ENCODE data around the gene CAMKK1.

Gene CAMKK1

DNA sequence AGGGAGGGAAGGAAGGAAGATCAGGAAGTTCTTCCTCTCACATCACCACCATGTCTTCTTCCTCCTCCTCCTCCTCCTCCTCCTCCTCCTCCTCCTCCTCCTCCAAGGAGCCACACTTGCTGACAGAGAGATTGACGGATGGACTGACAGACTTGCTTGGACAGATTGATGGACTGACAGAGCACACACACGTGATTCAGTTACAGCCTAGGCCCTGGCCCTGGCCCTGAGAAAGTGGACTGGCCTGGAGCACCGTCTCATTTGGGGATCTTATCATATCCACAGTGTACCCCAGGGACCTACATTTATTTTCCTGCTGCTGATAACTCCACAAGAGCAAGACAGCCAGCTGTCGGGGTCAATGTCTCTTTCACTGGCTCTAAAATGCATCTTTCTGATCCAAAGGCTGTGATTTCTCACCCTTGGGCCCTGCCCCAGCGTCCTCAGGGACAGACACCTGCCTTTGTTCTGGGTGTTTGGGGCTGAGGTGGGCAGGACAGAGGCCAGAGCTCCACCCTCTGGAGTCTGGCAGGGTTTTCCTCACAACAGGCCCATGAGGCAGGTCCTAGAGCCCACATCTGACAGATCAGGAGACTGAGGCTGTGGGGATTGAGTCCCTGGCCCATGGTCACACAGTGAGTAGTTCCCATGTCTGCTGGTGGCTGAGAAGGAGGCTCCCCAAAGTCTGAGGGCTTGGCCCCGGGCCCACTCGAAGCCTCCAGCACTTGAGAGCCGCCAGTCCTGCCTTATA is 25.7 kb upstream of the CAMKK1 start:
- no peak for DNase-seq (ENCODE audit: low read depth in 2 of 2)

DNA sequence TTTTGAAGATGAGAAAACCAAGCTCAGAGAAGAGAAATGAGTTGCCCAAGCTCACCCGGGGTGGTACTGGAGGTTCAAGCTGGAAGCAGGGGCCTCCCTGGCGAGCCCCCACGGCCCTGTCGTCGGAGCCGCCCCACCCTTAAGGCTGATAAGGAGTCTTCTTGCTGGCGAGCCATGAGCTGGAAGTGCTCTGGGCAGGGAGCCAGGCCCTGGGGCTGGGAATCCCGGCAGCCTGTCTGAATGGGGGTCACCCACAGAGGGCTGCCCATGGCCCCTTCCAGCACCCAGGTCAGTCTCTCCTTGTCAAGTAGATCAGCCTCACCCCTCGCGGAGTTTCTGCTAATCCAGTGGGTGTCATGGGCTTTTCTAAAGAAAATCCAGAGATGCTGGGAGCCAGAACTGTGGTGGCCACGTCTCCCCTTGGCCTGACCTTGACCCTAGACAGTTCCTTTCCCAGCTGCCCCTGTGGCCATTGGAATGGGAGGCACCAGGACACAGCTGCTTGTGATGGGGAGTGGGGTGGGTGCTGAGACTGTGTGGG is 24.6 kb upstream of the CAMKK1 start:
- DNase-seq (ENCODE audit: low read depth in 2 of 2), result no peak

DNA sequence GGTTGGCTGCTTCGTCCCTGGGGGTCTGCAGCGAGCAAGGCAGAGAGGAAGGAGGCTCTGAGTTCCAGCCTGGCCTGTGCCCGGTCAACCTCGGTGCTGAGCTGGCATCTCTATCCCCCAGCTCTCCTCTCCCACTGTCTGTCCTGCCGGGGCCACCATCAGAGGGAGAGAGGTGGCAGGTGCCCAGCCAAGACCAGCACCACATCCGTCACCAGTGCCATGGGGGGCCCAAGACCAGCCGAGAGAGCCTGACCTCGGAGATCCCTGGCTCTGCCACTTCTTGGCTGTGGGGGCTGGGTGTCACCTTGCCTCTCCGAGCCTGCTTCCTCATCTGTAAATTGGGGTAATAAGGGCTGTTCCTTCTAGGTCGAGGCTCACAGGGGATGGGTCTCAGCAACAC is 24.0 kb upstream of the CAMKK1 start:
- no peak for DNase-seq (ENCODE audit: low read depth in 2 of 2)

DNA sequence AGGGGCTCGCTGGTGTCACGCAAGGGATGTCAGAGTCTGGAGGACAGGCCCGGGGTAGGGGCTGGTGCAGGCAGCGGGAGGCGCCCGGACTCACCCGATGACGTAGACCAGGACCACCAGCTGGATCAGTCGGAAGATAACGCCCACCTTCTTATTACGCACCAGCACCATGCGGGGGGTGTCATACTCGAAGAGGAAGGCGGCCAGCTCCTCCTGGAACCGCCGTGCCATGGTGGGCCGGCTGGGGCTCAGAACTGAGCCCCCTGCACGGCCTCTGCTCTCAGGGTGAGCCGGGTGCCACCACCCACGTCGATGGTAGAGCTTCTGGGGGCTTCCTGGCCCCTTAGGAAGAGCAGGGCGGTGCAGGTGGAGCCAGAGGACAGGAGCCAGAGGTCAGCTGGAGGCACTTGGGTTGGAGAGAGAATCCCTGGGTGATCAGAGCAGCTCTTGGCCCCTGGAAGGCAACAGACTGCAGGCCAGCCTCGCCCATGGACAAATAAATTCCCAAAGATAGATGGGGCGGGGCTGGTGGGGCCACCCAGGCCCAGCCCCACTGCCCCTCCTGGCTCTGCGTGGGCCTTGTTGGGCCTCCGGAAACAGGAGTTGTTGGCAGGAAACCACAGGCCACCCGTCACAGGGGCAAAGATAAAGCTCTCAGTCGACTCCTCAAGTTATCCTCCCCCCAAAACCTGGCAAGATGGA is 23.3 kb upstream of the CAMKK1 start, which contains the start of gene P2RX1:
Gene P2RX1, minus strand, starts transcription at position 471 of the 702 bp plus-strand sequence. Its CDS starts 240 bp downstream, at position 231.
- DNase-seq (ENCODE audit: low read depth in 2 of 2), result no peak

DNA sequence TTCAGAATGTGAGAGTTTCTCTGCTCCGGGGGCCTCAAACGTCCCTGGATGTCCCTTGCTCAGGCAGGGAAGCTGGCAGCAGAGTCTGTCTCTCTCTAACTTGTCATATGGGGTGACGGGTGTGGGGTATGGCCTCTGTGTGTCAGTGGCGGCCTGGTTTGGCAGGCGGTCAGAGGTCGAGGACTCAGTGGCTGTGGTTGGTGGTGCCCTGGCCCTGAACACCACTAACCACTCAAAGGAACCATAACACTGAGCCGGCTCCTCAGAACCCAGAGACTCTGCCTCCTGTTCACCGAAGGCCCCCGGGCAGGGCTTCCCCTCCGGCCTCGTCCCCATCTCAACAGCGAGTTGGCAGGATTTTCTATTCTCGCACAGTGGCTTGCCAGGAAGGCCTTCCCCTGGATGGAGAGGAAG is 22.7 kb upstream of the CAMKK1 start:
- no peak for DNase-seq (ENCODE audit: low read depth in 2 of 2)

DNA sequence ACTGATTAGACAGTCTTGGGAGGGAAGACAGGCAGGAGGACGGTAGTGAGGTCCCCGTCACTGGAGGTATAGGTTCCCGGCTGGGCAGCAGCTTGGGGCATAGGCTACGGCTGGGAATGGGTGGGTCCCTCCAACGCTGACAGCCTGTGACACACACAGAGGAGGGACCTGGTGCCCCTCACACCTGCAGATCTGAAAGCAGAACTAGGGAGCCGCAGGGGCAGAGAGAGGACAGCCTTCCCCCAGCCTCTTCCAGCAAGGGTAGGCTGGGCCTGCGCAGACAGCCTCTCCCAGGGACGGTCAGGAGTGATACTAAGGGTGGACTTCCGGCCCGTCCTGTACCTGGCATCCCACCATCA is 21.4 kb upstream of the CAMKK1 start:
- no peak for DNase-seq (ENCODE audit: low read depth in 2 of 2)

DNA sequence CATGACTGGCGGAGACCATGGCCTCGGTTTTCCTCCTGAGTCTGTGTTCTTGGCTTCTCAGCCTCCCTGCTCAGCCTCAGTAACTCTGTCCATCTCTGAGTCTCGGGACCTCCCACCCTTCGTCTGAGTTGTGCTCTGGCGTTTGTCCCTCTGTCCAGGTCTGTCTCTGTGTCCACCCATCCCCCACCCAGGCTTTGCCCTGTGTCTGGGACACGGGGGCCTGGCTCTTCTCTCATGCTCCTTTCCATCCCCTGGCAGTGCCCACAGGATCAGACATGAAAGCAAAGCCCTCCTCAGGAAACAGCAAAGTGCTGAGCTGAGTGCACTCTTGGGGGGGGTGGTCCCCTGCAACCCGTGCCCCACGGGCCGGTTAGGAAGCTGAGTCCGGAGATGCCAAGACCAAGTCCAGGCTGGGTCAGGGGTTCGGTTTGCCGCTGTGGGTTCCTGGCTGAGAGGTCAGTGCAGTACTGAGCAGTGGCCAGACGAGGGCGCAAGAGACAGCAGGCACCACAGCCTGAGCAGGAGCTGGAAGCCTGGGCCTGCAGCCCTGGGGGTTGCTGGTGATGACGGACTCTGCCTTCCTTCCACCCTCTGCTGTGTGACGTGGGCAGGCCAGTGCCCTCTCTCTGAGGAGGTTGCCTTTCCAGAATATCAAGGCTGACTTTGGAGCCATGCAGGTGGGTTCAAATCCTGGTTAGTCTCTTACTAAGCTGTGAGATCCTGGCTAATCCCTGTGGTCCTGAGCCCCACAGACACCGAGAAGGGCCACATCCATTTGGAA is 20.9 kb upstream of the CAMKK1 start:
- DNase-seq (ENCODE audit: low read depth in 2 of 2), result peak; percentile 70 to 76

DNA sequence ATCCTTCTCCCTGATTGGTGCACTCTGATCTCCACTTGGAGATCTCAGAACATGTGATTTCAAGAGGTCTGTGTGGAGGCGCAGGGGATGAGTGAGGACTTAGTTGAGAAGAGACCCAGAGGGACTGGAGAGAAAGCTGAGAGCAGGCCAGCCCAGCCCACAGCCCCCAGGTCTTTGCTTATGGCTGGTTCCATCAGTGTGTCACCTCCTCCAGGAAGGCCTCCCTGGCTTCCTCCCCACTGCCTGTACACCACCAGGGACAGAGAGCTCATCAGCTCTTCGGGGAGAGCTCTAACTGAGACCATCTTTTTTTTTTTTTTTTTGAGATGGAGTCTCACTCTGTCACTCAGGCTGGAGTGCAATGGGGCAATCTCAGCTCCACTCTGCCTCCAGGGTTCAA is 20.0 kb upstream of the CAMKK1 start:
- no peak for DNase-seq (ENCODE audit: low read depth in 2 of 2)

DNA sequence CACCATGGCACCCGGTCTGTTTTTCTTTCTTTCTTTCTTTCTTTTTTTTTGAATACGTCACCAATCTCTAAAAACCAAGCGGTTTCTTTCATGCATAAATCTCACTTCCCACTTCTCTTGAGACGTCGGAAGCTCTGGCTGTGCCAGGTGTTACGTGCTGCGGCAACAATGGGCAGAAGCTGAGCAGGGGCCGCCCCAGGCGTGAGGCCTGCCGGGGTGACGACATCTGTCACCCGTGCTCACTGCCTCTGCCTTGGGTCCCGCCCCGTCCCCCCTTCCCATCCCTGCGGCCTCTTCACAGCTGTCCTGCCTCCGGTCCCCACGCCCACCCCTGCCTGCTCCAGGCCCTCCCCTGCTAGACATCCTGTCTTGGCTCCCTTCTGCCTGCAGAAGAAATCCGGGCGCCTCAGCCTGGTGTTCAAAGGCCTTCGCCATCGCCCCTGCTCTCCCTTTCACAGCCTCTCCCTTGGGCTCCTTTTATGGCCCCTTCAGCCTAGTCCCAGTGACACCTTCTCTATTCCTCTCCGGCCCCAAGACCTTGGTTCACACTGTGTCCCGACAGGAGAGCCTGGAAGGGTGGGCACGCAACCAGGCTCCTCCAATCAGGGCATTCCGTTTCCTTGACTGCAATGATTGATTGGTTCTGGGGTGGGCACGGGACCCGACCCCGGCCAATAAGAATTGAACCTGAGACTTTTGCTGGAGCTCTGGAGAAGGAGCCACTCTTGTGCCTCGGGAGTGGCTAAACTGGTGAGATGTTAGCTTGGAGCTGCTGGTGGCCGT is 18.6 kb upstream of the CAMKK1 start:
- peak in 1 of 2 donors; percentile 50 for DNase-seq (ENCODE audit: low read depth in 2 of 2)

DNA sequence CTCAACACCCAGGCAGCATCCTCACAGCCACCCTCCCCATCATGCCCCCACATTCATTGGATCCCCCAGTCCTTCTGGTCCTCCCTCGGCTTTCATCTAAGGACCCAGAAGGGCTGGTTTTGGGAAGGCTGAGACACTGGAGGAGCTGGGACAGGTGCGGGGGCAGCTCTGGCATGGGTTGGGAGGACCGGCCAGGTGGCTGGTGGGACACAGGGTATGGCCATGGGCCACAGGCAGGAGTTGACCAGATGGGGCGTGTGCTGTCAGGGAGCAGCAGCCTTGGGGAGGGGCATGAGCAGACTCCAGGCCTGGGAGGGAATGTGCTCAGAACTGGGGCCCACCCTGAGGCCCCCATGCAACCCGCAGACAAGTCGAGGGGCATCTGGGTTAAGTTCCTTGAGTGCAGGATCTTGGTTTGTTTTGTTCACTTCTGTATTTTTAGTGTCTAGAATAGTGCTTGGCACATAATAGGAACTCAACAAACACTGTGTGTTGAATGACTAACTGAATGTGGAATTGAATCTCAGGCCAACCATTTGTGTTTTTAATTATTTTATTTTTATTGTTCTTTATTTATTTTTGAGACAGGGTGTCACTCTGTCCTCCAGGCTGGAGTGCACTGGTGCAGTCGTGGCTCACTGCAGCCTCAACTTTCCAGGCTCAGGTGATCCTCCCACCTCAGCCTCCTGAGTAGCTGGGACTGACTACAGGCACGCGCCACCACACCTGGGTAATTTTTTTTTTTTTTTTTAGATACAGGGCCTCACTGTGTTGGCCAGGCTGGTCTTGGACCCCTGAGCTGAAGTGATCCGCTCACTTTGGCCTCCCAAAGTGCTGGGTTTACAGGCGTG is 17.8 kb upstream of the CAMKK1 start:
- DNase-seq (ENCODE audit: low read depth in 2 of 2), result no peak

DNA sequence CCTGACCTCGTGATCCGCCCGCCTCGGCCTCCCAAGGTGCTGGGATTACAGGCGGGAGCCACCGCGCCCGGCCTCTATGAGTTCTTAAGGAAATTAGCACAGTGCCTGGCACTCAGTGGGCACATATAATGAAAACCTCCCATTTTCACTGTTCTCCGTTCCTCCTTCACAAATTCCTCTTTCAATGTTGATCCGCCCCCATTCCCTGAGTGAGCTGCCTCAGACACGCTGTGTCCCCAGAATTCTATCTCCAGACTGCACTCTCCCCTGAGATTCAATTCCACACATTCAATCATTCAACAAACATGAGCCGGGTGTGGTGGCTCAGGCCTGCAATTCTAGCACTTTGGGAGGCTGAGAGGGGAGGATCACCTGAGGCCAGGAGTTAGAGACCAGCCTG is 16.4 kb upstream of the CAMKK1 start:
- DNase-seq (ENCODE audit: low read depth in 2 of 2), result no peak

DNA sequence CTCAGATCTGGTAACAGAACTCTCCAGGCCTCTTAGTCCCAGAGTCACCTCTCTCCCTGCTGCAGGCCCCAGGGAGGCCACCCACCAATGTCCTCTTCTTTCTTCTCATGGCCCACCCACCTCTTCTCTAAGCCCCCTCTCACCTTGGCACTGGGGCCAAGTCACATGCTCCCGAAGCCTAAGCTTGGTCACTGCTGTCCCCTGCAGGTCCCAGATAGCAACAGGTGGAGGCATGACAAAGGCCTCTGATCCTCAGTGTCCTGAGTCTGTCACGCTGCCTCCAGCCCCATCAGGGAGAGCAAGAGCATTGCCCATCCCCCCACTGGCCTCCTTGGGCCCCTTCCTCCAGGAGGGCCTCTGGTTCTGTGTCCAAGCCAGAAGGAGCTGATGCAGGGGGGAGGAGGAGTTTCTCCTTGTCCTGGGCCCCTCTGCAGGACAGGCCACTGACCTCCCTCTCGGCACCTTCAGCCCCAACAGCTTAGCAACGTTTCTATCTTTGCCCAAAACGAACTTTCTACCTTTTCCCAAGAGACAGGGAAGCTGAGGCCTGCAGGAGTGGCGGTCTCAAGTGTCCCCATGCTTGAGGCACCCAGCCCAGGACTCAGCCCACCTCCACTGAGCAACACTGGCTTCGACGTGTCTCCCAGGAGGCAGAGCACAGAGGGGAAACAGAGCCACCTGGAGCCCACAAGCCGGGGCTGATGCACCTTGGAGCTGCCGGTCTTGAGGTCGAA is 14.8 kb upstream of the CAMKK1 start:
- DNase-seq (ENCODE audit: low read depth in 2 of 2), result no peak

DNA sequence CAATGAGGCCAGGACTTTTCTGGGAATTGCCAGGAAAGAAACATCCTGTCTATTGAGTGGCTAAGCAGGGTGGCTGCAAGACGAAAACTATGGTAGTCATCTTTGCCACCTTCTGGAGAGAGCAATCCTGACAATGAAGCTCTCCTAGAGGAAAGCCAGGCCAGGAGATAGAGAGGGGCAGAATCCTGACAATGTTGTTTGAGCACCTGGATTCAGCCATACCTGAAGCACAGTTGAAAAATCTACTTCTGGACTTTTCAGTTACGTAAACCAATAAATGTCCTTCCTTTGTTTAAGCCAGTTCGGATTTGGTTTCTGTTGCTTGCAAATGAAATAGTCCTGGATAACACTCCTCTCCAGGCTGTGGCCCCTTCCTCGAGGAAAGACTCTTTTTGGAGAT is 14.0 kb upstream of the CAMKK1 start:
- DNase-seq (ENCODE audit: low read depth in 2 of 2), result no peak

DNA sequence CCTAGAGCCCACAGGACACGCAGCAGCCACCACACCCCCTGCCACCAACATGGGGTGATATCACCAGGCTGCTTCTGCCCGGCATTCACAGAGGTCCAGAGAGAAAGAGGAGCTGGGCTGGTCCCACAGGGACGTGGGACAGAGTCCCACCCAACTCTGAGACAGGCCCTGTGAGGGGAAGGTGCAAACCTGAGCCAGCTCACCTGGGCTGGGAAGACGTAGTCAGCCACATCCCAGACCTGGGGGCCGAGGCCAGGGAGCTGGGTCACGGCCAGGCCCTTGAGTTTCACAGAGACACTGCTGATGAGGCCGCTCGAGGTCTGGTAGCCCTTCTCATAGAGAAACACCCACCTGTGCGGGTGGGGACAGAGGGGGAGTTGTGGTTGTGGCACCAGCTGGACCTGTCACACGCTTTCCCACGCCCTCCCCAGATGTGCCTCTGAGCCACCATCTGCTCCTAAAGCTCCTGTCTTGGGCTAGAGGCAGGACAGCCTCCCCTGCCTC is 12.2 kb upstream of the CAMKK1 start:
- no peak for DNase-seq (ENCODE audit: low read depth in 2 of 2)

DNA sequence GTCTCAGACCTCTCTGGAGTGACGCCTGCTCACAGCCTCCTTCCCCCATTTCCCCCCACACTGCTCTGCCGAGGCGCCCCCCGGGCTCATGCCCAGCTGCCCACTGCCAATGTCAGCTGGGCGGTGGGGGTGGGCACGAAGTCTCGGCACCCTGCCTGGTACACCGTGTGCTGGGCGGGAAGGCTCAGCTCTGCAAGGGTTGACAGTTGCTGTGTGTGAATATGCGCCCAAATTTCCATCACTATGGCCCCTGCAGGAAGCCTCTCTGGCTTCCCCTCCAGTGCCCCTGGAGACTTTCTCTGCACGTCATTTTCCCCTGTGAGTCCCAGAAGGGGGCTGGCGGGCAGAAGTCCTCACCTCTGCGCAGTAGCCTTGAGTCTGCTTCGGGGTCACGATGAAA is 11.6 kb upstream of the CAMKK1 start:
- no peak for DNase-seq (ENCODE audit: low read depth in 2 of 2)

DNA sequence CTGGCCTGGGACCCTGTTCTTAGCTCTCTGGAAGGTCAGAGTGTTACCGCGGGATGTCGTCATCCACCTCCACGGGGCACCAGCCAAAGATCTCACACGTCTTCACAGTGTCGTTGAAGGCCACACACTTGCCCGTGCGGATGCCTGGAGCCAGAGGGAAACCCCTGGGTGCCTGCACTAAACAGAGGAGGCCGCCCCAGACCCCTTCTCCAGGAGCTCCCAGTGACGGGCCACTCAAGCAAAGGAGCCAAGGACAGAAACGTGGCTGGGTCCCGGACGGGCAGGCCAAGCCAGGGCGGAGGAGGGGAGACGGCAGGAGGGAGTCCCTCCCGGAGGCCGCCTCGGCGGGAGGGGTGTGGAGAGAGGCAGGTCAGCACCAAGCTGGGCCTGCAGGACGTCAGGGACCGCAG is 11.0 kb upstream of the CAMKK1 start:
- DNase-seq (ENCODE audit: low read depth in 2 of 2), result no peak

DNA sequence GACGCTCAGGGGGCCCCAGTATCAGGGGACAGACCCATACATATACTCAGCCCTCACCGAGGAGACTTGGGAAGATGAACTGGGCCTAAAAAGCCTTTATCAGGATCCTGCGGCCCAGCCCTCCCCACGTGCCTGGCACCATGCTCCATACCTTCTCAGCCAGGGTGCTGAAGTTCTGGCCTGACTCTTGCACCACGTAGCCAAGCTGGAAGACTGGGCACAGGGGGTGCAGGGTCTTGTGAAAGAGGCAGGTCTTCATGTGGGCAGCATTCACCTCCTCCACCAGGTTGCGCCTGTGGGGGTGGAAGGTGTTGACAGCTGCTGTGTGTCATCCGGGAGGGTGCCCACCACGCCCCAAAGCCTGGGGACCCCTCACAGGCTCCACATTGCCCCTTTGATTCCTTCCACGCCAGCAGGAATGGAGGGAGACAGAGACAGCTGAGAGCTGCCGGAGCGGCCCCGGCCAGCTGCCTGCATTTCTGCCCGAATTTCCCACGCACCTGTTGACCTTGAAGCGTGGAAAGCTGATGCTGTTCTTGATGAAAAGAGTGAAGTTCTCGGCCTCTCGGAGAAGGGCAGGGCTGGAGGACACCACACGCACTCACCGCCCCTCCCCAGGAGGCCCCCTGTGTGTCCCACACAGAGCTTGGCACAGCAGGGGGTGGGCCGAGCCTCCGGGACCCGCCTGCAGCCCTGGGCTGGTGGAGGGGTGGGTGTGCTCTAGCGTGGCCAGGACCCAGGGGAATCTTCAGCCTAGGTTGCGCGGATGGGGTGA is 10.4 kb upstream of the CAMKK1 start:
- DNase-seq (ENCODE audit: low read depth in 2 of 2), result no peak

DNA sequence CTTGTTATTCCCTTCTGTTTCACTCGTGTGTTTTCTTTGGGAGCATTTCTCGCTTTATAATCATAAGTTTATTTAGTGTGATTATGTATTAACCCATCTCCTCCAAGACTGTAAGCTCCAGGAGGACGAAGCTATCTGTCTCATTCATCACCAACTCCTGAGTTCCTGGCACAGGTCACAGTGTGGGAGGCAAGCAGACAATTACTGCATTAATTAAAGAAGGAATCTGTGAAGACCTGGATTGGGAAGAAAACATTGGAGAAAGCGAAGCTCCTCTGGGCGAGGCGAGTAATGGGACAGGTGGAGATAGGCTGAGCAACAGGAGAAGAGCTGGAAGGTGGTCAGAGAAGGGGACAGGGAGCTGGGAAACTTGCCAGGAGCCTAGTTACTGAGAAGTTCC is 7.8 kb upstream of the CAMKK1 start:
- no peak for DNase-seq (ENCODE audit: low read depth in 2 of 2)

DNA sequence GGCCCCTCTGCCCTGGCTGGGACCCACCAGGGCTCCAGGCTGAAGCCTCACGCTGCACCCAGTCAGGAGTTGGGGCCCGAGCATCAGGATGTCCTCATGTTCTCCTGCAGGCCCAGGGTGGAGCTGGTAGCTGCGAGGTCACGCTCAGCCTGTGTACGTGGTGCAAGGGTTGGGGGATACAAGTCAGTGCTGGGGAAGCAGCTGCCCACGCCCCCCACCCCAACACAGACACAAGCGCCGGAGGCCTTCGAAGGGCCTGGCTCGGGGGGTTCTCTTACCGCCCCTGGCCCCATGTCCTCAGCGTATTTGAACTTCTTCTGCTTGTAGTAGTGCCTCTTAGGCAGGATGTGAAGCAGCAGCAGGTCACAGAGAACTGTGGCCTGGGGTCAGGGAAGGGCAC is 4.9 kb upstream of the CAMKK1 start:
- no peak for DNase-seq (ENCODE audit: low read depth in 2 of 2)
